ENCODE results near the gene EHBP1. TPM values are rescaled to one million over a fixed set of nuclear protein-coding genes. Genes with fewer than 3 reads are reported as not detected.

Gene EHBP1
- total and polyA plus RNA-seq, 2 experiments from 2014 or later: 27.2 to 47.9 TPM

GRCh38 chr2:63048367-63049171, 343.1 kb downstream of the EHBP1 start:
- no peaks in the 10 kb centered on the region for H3K79me2 ChIP-seq (replicated peaks; ENCODE audit: insufficient read depth)
- Mint-ChIP-seq H3K4me3 (peak overlapping the region; percentile 73), H3K27me3 (ENCODE audit: insufficient read depth, low read depth, poor library complexity) (peaks cover 95% of the 10 kb centered on the region)

More at GRCh38 chr2:63048367-63049171, 343.1 kb downstream of the EHBP1 start:
- Mint-ChIP-seq H3K36me3 (ENCODE audit: low read depth) (peaks cover 7% of the 10 kb centered on the region; the same call in 2 of the 3 replicates), H3K9me3 (no peaks in the 10 kb centered on the region; the same call in 2 of the 3 replicates), H3K27ac (no peak overlapping the region), H3K4me1 (peaks cover 63% of the 10 kb centered on the region)
- Histone ChIP-seq H2AFZ (peak overlapping the region; percentile 54), H3K9me2 (ENCODE audit: insufficient read depth) (no peaks in the 10 kb centered on the region), H3K4me3 (peak overlapping the region; percentile 89), H3K36me3 (ENCODE audit: insufficient read depth) (no peaks in the 10 kb centered on the region), H3K4me2 (peak overlapping the region; percentile 96), H3K4me1 (ENCODE audit: insufficient read depth) (peaks cover 55% of the 10 kb centered on the region), H4K20me1 (replicated peaks; ENCODE audit: insufficient read depth) (peaks cover 10% of the 10 kb centered on the region), H3F3A (replicated peaks; ENCODE audit: low read depth) (peaks cover 16% of the 10 kb centered on the region), H3K27me3 (ENCODE audit: insufficient read depth) (peaks cover 80% of the 10 kb centered on the region), H3K27ac (ENCODE audit: low read depth) (no peak overlapping the region)
- TF ChIP-seq EZH2phosphoT487 (IDR thresholded peaks at IDR 0.05; ENCODE audit: unreplicated experiment): peak; percentile 41
- no peak for TF ChIP-seq ZNF462 (CRISPR knock-in tag; IDR thresholded peaks at IDR 0.05)
- peak; percentile 58 for TF ChIP-seq EZH2 (IDR thresholded peaks at IDR 0.05; ENCODE audit: low read depth, unreplicated experiment)
- DNase-seq (ENCODE audit: low spot score) (peak; percentile 79), ATAC-seq (peak; percentile 8)

Measured in GM23338 (cell line).